Measurements from ENCODE around the gene MROH9. TPM values are rescaled to one million over a fixed set of nuclear protein-coding genes. Genes with fewer than 3 reads are reported as not detected.

MROH9 gene
- total and polyA plus RNA-seq, 2 experiments from 2014 or later: 0.06 TPM; not detected in 1

GRCh38 chr1:170929412-170929834, 5.9 kb upstream of the MROH9 start:
- no peaks in the 10 kb centered on the region for H3F3A ChIP-seq (replicated peaks; ENCODE audit: low read depth)
- no peak overlapping the region for H3K27ac ChIP-seq (ENCODE audit: low read depth)
- ATAC-seq: no peak
- H3K36me3 Mint-ChIP-seq (ENCODE audit: low read depth): no peaks in the 10 kb centered on the region
- H3K79me2 ChIP-seq (replicated peaks; ENCODE audit: insufficient read depth): no peaks in the 10 kb centered on the region
- H2AFZ ChIP-seq: no peak overlapping the region
- H3K4me1 Mint-ChIP-seq: peaks cover 25% of the 10 kb centered on the region
- peak; percentile 2 for DNase-seq (ENCODE audit: low spot score)
- no peak overlapping the region for H3K27ac Mint-ChIP-seq
- H3K4me2 ChIP-seq: no peak overlapping the region
- H3K4me3 ChIP-seq: no peak overlapping the region
- H3K4me1 ChIP-seq (ENCODE audit: insufficient read depth): peaks cover 6% of the 10 kb centered on the region; the same call in 1 of the 2 replicates
- no peaks in the 10 kb centered on the region for H4K20me1 ChIP-seq (replicated peaks; ENCODE audit: insufficient read depth)
- H3K9me3 Mint-ChIP-seq: no peaks in the 10 kb centered on the region
- TF ChIP-seq ZNF114 (CRISPR knock-in tag; IDR thresholded peaks at IDR 0.05) (no peak), NANOG (IDR thresholded peaks at IDR 0.05; ENCODE audit: borderline replicate concordance) (no peak), JUNB (IDR thresholded peaks at IDR 0.05; ENCODE audit: unreplicated experiment) (no peak), POLR2AphosphoS5 (IDR thresholded peaks at IDR 0.05; ENCODE audit: low read depth) (no peak), ZNF462 (CRISPR knock-in tag; IDR thresholded peaks at IDR 0.05) (no peak), STAT1 (IDR thresholded peaks at IDR 0.05; ENCODE audit: unreplicated experiment) (no peak), ZNF331 (CRISPR knock-in tag; IDR thresholded peaks at IDR 0.05; ENCODE audit: low read depth) (no peak), EZH2phosphoT487 (IDR thresholded peaks at IDR 0.05; ENCODE audit: unreplicated experiment) (no peak), ETS1 (IDR thresholded peaks at IDR 0.05) (no peak), EZH2 (IDR thresholded peaks at IDR 0.05; ENCODE audit: low read depth, unreplicated experiment) (no peak), CTCF (conservative IDR thresholded peaks at IDR 0.05; ENCODE audit: low read depth in 2 of 2) (no peak), CREB1 (CRISPR knock-in tag; IDR thresholded peaks at IDR 0.05; ENCODE audit: low read depth) (no peak)
- TF ChIP-seq, protein P1, sequence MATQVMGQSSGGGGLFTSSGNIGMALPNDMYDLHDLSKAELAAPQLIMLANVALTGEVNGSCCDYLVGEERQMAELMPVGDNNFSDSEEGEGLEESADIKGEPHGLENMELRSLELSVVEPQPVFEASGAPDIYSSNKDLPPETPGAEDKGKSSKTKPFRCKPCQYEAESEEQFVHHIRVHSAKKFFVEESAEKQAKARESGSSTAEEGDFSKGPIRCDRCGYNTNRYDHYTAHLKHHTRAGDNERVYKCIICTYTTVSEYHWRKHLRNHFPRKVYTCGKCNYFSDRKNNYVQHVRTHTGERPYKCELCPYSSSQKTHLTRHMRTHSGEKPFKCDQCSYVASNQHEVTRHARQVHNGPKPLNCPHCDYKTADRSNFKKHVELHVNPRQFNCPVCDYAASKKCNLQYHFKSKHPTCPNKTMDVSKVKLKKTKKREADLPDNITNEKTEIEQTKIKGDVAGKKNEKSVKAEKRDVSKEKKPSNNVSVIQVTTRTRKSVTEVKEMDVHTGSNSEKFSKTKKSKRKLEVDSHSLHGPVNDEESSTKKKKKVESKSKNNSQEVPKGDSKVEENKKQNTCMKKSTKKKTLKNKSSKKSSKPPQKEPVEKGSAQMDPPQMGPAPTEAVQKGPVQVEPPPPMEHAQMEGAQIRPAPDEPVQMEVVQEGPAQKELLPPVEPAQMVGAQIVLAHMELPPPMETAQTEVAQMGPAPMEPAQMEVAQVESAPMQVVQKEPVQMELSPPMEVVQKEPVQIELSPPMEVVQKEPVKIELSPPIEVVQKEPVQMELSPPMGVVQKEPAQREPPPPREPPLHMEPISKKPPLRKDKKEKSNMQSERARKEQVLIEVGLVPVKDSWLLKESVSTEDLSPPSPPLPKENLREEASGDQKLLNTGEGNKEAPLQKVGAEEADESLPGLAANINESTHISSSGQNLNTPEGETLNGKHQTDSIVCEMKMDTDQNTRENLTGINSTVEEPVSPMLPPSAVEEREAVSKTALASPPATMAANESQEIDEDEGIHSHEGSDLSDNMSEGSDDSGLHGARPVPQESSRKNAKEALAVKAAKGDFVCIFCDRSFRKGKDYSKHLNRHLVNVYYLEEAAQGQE (IDR thresholded peaks at IDR 0.05; ENCODE audit: unreplicated experiment): no peak
- H3K9me2 ChIP-seq (ENCODE audit: insufficient read depth): peaks cover 7% of the 10 kb centered on the region; the same call in 1 of the 2 replicates
- H3K36me3 ChIP-seq (ENCODE audit: insufficient read depth): no peaks in the 10 kb centered on the region
- no peak overlapping the region for H3K4me3 Mint-ChIP-seq
- H3K27me3 Mint-ChIP-seq (ENCODE audit: insufficient read depth, low read depth, poor library complexity): peaks cover 2% of the 10 kb centered on the region
- H3K27me3 ChIP-seq (ENCODE audit: insufficient read depth): no peaks in the 10 kb centered on the region

Measured in GM23338 (cell line).